Hepatocyte (in vitro differentiated cells): ENCODE results near the gene NCAM1. TPM values are rescaled to one million over a fixed set of nuclear protein-coding genes. Genes with fewer than 3 reads are reported as not detected.

ENCODE experiments used
- DNase-seq: peaks from one replicate; pipeline ENCODE4 v3.0.0-alpha.2; 2016; ENCODE audit warnings: low spot score
- H2AFZ ChIP-seq: fragments of 200-600 bp; sonication (generic); 2 replicates; pipeline ENCODE4 v1.6.0; 2016; ENCODE audit warnings: antibody characterized with exemption, mild to moderate bottlenecking
- H3K27ac ChIP-seq: fragments of 200-600 bp; sonication (generic); 2 replicates; pipeline ENCODE4 v1.5.1; 2016; ENCODE audit warnings: mild to moderate bottlenecking
- H3K27me3 ChIP-seq: fragments of 200-600 bp; sonication (generic); 2 replicates; pipeline ENCODE4 v1.6.1; 2016
- H3K36me3 ChIP-seq: fragments of 200-600 bp; sonication (generic); replicated peaks from 2 replicates; pipeline ENCODE4 v1.5.1; 2016; ENCODE audit warnings: low read depth; ENCODE audit not compliant: insufficient read depth
- H3K4me1 ChIP-seq: fragments of 200-600 bp; sonication (generic); 2 replicates; pipeline ENCODE4 v1.5.1; 2016; ENCODE audit warnings: mild to moderate bottlenecking, moderate library complexity; ENCODE audit not compliant: insufficient read depth
- H3K4me2 ChIP-seq: fragments of 200-600 bp; sonication (generic); 2 replicates; pipeline ENCODE4 v1.6.0; 2016
- H3K4me3 ChIP-seq: fragments of 200-600 bp; sonication (generic); 2 replicates; pipeline ENCODE4 v1.5.1; 2016; ENCODE audit warnings: mild to moderate bottlenecking
- H3K79me2 ChIP-seq: fragments of 200-600 bp; sonication (generic); 2 replicates; pipeline ENCODE4 v1.6.0; 2017; ENCODE audit warnings: mild to moderate bottlenecking
- H3K9me2 ChIP-seq: fragments of 200-600 bp; sonication (generic); replicated peaks from 2 replicates; pipeline ENCODE4 v1.6.0; 2017; ENCODE audit warnings: mild to moderate bottlenecking; ENCODE audit not compliant: insufficient read depth
- H3K9me3 ChIP-seq: fragments of 200-600 bp; sonication (generic); 2 replicates; pipeline ENCODE4 v1.5.1; 2016; ENCODE audit warnings: low read depth, mild to moderate bottlenecking
- H4K20me1 ChIP-seq: fragments of 200-600 bp; sonication (generic); 2 replicates; pipeline ENCODE4 v1.6.0; 2016; ENCODE audit warnings: mild to moderate bottlenecking; ENCODE audit not compliant: insufficient read depth, poor library complexity, severe bottlenecking
- EZH2 ChIP-seq: fragments of 200-600 bp; sonication (generic); IDR thresholded peaks from 2 replicates; pipeline ENCODE4 v1.6.1; 2016; ENCODE audit warnings: antibody characterized with exemption, mild to moderate bottlenecking, borderline replicate concordance
- EZH2phosphoT487 ChIP-seq: fragments of 200-600 bp; sonication (generic); IDR thresholded peaks from one replicate; pipeline ENCODE4 v1.6.1; 2018; ENCODE audit warnings: antibody characterized with exemption, mild to moderate bottlenecking, low read depth, moderate library complexity; ENCODE audit not compliant: unreplicated experiment, severe bottlenecking
- WGBS: methylation state at CpG from one replicate; pipeline ENCODE4 v1.1.6; 2016; ENCODE audit warnings: low lambda C conversion rate; ENCODE audit errors: missing lambda C conversion rate; 5-methylcytosine and 5-hydroxymethylcytosine counted together
- polyA plus RNA-seq: library from polyadenylated mRNA; unstranded; fragments of >200 nt; fragmentation: Nextera tagmentation; extraction: Ambion mirVana; gene quantifications from 2 replicates; pipeline ENCODE4 v1.2.1, GENCODE V29; 2016
- total RNA-seq: library from RNA; depleted of rRNA; stranded (reverse); fragments of >200 nt; gene quantifications from 2 replicates; pipeline ENCODE4 v1.2.3, GENCODE V29; 2014
- TF ChIP-seq, protein P1 (sequence below): fragments of 200-600 bp; sonication (generic); IDR thresholded peaks from 2 replicates; pipeline ENCODE4 v1.5.1; 2016; ENCODE audit warnings: antibody characterized with exemption, mild to moderate bottlenecking; ENCODE audit not compliant: poor library complexity

NCAM1 gene
- total and polyA plus RNA-seq, 2 experiments from 2014 or later: 12.4 to 27.2 TPM

DNA sequence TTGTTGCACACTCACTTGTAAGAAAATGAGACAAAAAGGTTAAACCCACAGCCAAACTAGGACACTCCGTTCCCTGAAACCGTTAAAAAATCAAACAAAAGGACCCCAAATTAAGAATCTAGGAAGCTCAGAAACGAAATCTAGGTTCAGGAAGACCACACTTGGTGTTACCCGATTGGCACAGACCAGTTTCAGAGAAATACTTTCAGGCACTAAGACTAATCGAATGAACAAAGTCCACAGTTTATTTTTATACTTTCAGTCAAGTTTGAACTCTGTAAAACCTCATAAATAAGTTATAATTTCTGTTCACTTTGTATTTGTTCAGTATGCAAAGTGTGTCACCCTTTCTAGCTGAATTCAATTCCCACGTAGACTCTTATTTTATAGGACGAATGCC is 314.4 kb downstream of the NCAM1 start:
- WGBS: 86% methylated on average over 7 of the region's 7 CpGs
- H3K36me3 ChIP-seq: no peaks in the 10 kb centered on the region
- no peaks in the 10 kb centered on the region for H3K79me2 ChIP-seq
- H3K27ac ChIP-seq: no peak overlapping the region
- H3K9me3 ChIP-seq: no peaks in the 10 kb centered on the region
- no peak overlapping the region for H3K4me2 ChIP-seq
- no peaks in the 10 kb centered on the region for H4K20me1 ChIP-seq
- H2AFZ ChIP-seq: no peak overlapping the region
- H3K4me1 ChIP-seq: no peaks in the 10 kb centered on the region
- no peaks in the 10 kb centered on the region for H3K27me3 ChIP-seq
- no peak overlapping the region for H3K4me3 ChIP-seq
- DNase-seq: no peak
- TF ChIP-seq EZH2phosphoT487 (no peak), EZH2 (no peak)
- TF ChIP-seq, protein P1, sequence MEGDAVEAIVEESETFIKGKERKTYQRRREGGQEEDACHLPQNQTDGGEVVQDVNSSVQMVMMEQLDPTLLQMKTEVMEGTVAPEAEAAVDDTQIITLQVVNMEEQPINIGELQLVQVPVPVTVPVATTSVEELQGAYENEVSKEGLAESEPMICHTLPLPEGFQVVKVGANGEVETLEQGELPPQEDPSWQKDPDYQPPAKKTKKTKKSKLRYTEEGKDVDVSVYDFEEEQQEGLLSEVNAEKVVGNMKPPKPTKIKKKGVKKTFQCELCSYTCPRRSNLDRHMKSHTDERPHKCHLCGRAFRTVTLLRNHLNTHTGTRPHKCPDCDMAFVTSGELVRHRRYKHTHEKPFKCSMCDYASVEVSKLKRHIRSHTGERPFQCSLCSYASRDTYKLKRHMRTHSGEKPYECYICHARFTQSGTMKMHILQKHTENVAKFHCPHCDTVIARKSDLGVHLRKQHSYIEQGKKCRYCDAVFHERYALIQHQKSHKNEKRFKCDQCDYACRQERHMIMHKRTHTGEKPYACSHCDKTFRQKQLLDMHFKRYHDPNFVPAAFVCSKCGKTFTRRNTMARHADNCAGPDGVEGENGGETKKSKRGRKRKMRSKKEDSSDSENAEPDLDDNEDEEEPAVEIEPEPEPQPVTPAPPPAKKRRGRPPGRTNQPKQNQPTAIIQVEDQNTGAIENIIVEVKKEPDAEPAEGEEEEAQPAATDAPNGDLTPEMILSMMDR: no peak
- H3K9me2 ChIP-seq: no peaks in the 10 kb centered on the region

DNA sequence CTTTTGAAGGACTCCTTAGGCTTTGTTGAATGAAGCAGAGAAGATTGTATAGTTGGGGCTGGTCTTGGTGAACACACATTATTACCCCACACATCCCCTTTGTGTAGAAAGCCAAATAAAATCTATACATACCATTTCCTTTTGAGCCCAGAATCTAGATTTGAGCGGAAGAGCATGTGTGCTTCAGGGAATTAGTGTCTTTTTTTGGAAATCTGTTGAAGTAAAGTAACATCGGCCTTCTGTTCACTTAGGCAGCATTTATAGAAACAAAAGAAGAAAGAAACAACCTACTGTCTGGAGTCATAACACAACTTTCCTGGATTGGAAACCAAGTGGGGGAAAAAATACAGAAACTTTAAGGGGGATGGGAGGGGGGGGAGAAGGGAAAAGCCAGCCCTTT is 315.2 kb downstream of the NCAM1 start:
- Histone ChIP-seq H3K9me3 (no peaks in the 10 kb centered on the region), H3K4me1 (no peaks in the 10 kb centered on the region), H4K20me1 (no peaks in the 10 kb centered on the region), H3K4me2 (no peak overlapping the region), H3K36me3 (no peaks in the 10 kb centered on the region), H3K27ac (no peak overlapping the region), H3K27me3 (no peaks in the 10 kb centered on the region), H3K4me3 (no peak overlapping the region), H3K9me2 (no peaks in the 10 kb centered on the region), H2AFZ (no peak overlapping the region), H3K79me2 (no peaks in the 10 kb centered on the region)
- DNase-seq: no peak
- 94% methylated on average over 2 of the region's 2 CpGs for WGBS
- TF ChIP-seq EZH2: no peak
- TF ChIP-seq, protein P1: no peak
- no peak for TF ChIP-seq EZH2phosphoT487

DNA sequence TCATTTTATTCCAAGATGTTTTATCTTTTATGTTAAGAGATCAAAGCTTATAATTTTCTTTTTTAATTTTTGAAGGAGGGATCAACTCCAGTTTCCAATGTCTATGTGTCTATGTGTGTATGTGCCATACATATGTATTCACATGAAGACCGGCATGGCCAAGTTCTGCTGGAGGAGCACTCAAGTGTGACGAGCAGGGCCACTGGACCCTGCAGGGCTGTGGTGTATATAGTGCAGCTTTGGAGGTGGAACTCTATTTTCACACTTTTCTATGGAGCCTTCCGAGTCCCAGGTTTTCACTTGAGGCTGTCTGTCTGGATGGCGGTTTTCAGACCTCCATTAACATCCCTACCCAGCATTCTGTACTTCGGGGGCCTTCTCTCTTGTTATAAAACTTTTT is 316.7 kb downstream of the NCAM1 start:
- Histone ChIP-seq H3K9me2 (no peaks in the 10 kb centered on the region), H4K20me1 (no peaks in the 10 kb centered on the region), H2AFZ (no peak overlapping the region), H3K79me2 (no peaks in the 10 kb centered on the region), H3K4me3 (no peak overlapping the region), H3K9me3 (no peaks in the 10 kb centered on the region), H3K36me3 (no peaks in the 10 kb centered on the region), H3K4me2 (no peak overlapping the region), H3K27me3 (no peaks in the 10 kb centered on the region), H3K4me1 (no peaks in the 10 kb centered on the region), H3K27ac (no peak overlapping the region)
- TF ChIP-seq, protein P1: no peak
- no peak for TF ChIP-seq EZH2
- no peak for TF ChIP-seq EZH2phosphoT487
- WGBS: 96% methylated on average over 5 of the region's 5 CpGs
- no peak for DNase-seq

DNA sequence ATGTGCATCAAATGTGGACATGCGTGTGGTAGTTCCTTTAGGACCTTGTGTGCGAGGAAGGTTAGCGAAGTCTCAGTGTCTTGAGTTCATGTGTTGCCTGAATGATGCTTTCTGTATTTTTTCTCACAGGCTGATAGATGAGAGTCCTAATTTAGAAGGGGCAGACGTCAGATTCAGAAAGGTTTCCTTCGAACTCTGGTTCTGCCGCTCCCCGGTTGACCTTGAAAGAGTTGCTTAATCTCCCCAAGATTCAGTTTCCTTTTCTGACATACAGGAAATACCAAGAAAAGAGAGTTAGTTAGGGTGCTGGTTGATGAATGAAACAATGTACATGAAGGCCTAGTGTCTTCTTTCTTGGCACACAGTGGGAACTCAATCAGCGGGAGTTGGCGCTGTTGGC is 317.3 kb downstream of the NCAM1 start:
- H3K4me1 ChIP-seq: no peaks in the 10 kb centered on the region
- H3K4me2 ChIP-seq: no peak overlapping the region
- H3K27me3 ChIP-seq: no peaks in the 10 kb centered on the region
- no peaks in the 10 kb centered on the region for H3K36me3 ChIP-seq
- H3K9me2 ChIP-seq: no peaks in the 10 kb centered on the region
- no peak overlapping the region for H2AFZ ChIP-seq
- 95% methylated on average over 9 of the region's 9 CpGs for WGBS
- TF ChIP-seq EZH2phosphoT487: no peak
- TF ChIP-seq EZH2: no peak
- TF ChIP-seq, protein P1: no peak
- DNase-seq: no peak
- H3K27ac ChIP-seq: no peak overlapping the region
- no peaks in the 10 kb centered on the region for H3K9me3 ChIP-seq
- H3K79me2 ChIP-seq: no peaks in the 10 kb centered on the region
- H4K20me1 ChIP-seq: no peaks in the 10 kb centered on the region
- H3K4me3 ChIP-seq: no peak overlapping the region
